Caco-2 (cell line): ENCODE measurements around the gene ZNF575. TPM values are rescaled to one million over a fixed set of nuclear protein-coding genes. Genes with fewer than 3 reads are reported as not detected.

Experiments used
- BruUV-seq: library from RNA; stranded (reverse); fragments of 400-500 nt; replicated peaks from 2 replicates; lab custom pipeline; 2021; lab: Mats Ljungman, UMichigan
- CTCF ChIA-PET: fragments of 300-600 bp; sonication (Branson Sonifier 250); formaldehyde crosslinking; loops from one replicate; lab custom pipeline; 2022; ENCODE audit warnings: antibody characterized with exemption; lab: Charles Lee
- POLR2A ChIA-PET: fragments of 300-600 bp; sonication (Branson Sonifier 250); formaldehyde crosslinking; loops from one replicate; lab custom pipeline; 2022; ENCODE audit warnings: antibody characterized with exemption; lab: Charles Lee
- DNase-seq, 2 experiments: peaks; one replicate each; pipeline versions ENCODE4 v3.0.0 to v3.0.0-alpha.2; 2020 to 2022
- H3K27me3 ChIP-seq: replicated peaks from 2 replicates; pipeline ENCODE4 v1.6.0; 2011; ENCODE audit warnings: low read length; ENCODE audit not compliant: control insufficient read depth, insufficient read depth
- H3K36me3 ChIP-seq: 2 replicates; pipeline ENCODE4 v1.5.1; 2011; ENCODE audit warnings: low read length; ENCODE audit not compliant: control insufficient read depth, insufficient read depth
- H3K4me1 ChIP-seq: fragments of 250-450 bp; sonication (Bioruptor Pico); 2 replicates; pipeline ENCODE4 v1.5.1; 2020; ENCODE audit warnings: mild to moderate bottlenecking
- H3K4me3 ChIP-seq: 2 replicates; pipeline ENCODE4 v1.5.1; 2011; ENCODE audit warnings: low read depth, mild to moderate bottlenecking, control low read depth, low read length
- H3K9me3 ChIP-seq: fragments of 250-450 bp; sonication (Bioruptor Pico); 2 replicates; pipeline ENCODE4 v1.5.1; 2020; ENCODE audit warnings: mild to moderate bottlenecking, moderate library complexity
- H3K27ac Mint-ChIP-seq: one replicate; pipeline ENCODE4 v1.8.0; 2022; ENCODE audit warnings: mixed read lengths; ENCODE audit not compliant: unreplicated experiment
- H3K27me3 Mint-ChIP-seq: one replicate; pipeline ENCODE4 v1.8.0; 2022; ENCODE audit warnings: mixed read lengths; ENCODE audit not compliant: insufficient read depth, unreplicated experiment
- H3K36me3 Mint-ChIP-seq: one replicate; pipeline ENCODE4 v1.8.0; 2022; ENCODE audit warnings: mild to moderate bottlenecking, mixed read lengths; ENCODE audit not compliant: insufficient read depth, unreplicated experiment
- H3K4me1 Mint-ChIP-seq: one replicate; pipeline ENCODE4 v1.8.0; 2022; ENCODE audit warnings: low read depth, mixed read lengths; ENCODE audit not compliant: unreplicated experiment
- H3K4me3 Mint-ChIP-seq: one replicate; pipeline ENCODE4 v1.8.0; 2022; ENCODE audit warnings: mild to moderate bottlenecking, moderate library complexity, mixed read lengths; ENCODE audit not compliant: unreplicated experiment
- H3K9me3 Mint-ChIP-seq: one replicate; pipeline ENCODE4 v1.8.0; 2022; ENCODE audit warnings: mixed read lengths; ENCODE audit not compliant: unreplicated experiment
- intact Hi-C: fragments of 100-400 bp; cut with micrococcal nuclease; formaldehyde crosslinking; loops from one replicate; pipeline ENCODE4 v1.10.0; 2022; ENCODE audit not compliant: unreplicated experiment
- total RNA-seq: library from RNA; stranded (reverse); gene quantifications from 2 replicates; pipeline ENCODE4 v1.2.3, GENCODE V29; 2022
- TF ChIP-seq, protein P1 (sequence below), 2 experiments: fragments of 200-600 bp in 1 of 2; IDR thresholded peaks; 1 replicate in 1 of 2; 2 replicates in 1 of 2; pipeline versions ENCODE4 v1.5.1 to v1.8.0; 2011 to 2022; ENCODE audit warnings: antibody characterized with exemption in 1 of 2, control low read depth in 1 of 2, inconsistent platforms in 1 of 2, low read depth in 1 of 2, low read length in 1 of 2, mild to moderate bottlenecking in 1 of 2, moderate library complexity in 1 of 2; ENCODE audit not compliant: insufficient read depth in 1 of 2, severe bottlenecking in 1 of 2, unreplicated experiment in 1 of 2

The ZNF575 gene
- total RNA-seq, 1 experiment from 2014 or later, result 1.00 TPM

- Histone ChIP-seq H3K36me3 (peaks cover 2% of the 10 kb centered on the region), H3K4me1 (no peaks in the 10 kb centered on the region), H3K9me3 (no peaks in the 10 kb centered on the region), H3K4me3 (no peak overlapping the region), H3K27me3 (no peaks in the 10 kb centered on the region)
- H3K36me3 Mint-ChIP-seq, result peaks cover 28% of the 10 kb centered on the region
- H3K4me1 Mint-ChIP-seq, result no peaks in the 10 kb centered on the region
- H3K4me3 Mint-ChIP-seq, result no peak overlapping the region
- no TSS peak for BruUV-seq
- CTCF ChIA-PET, result no interaction called here
- DNase-seq, result no peak
- H3K27me3 Mint-ChIP-seq, result no peaks in the 10 kb centered on the region
- H3K9me3 Mint-ChIP-seq, result no peaks in the 10 kb centered on the region
- TF ChIP-seq, protein P1, sequence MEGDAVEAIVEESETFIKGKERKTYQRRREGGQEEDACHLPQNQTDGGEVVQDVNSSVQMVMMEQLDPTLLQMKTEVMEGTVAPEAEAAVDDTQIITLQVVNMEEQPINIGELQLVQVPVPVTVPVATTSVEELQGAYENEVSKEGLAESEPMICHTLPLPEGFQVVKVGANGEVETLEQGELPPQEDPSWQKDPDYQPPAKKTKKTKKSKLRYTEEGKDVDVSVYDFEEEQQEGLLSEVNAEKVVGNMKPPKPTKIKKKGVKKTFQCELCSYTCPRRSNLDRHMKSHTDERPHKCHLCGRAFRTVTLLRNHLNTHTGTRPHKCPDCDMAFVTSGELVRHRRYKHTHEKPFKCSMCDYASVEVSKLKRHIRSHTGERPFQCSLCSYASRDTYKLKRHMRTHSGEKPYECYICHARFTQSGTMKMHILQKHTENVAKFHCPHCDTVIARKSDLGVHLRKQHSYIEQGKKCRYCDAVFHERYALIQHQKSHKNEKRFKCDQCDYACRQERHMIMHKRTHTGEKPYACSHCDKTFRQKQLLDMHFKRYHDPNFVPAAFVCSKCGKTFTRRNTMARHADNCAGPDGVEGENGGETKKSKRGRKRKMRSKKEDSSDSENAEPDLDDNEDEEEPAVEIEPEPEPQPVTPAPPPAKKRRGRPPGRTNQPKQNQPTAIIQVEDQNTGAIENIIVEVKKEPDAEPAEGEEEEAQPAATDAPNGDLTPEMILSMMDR (IDR thresholded peaks at IDR 0.05; ENCODE audit: insufficient read depth in 1 of 2, low read depth in 1 of 2, low read length in 1 of 2, severe bottlenecking in 1 of 2, unreplicated experiment in 1 of 2), result no peak
- POLR2A ChIA-PET, result no interaction called here
- intact Hi-C loops, result no loop called here
- no peak overlapping the region for H3K27ac Mint-ChIP-seq
Measured at GRCh38 chr19:43562226-43562697, 29.3 kb downstream of the ZNF575 start.

GRCh38 chr19:43562698-43563241 lies 29.8 kb downstream of the ZNF575 start:
- CTCF ChIA-PET, result no interaction called here
- Histone ChIP-seq H3K27me3 (no peaks in the 10 kb centered on the region), H3K9me3 (no peaks in the 10 kb centered on the region), H3K4me1 (no peaks in the 10 kb centered on the region), H3K36me3 (peaks cover 2% of the 10 kb centered on the region), H3K4me3 (no peak overlapping the region)
- no peak for DNase-seq
- POLR2A ChIA-PET, result no interaction called here
- no TSS peak for BruUV-seq
- no peak overlapping the region for H3K4me3 Mint-ChIP-seq
- H3K27me3 Mint-ChIP-seq, result no peaks in the 10 kb centered on the region
- H3K36me3 Mint-ChIP-seq, result peaks cover 28% of the 10 kb centered on the region
- TF ChIP-seq, protein P1 (IDR thresholded peaks at IDR 0.05; ENCODE audit: insufficient read depth in 1 of 2, low read depth in 1 of 2, low read length in 1 of 2, severe bottlenecking in 1 of 2, unreplicated experiment in 1 of 2), result no peak
- intact Hi-C loops, result no loop called here
- H3K27ac Mint-ChIP-seq, result no peak overlapping the region
- no peaks in the 10 kb centered on the region for H3K4me1 Mint-ChIP-seq
- no peaks in the 10 kb centered on the region for H3K9me3 Mint-ChIP-seq

GRCh38 chr19:43563816-43564457 lies 30.9 kb downstream of the ZNF575 start:
- no peaks in the 10 kb centered on the region for H3K4me1 ChIP-seq
- TF ChIP-seq, protein P1 (IDR thresholded peaks at IDR 0.05; ENCODE audit: insufficient read depth in 1 of 2, low read depth in 1 of 2, low read length in 1 of 2, severe bottlenecking in 1 of 2, unreplicated experiment in 1 of 2), result no peak
- intact Hi-C loops, result no loop called here
- H3K36me3 Mint-ChIP-seq, result peaks cover 28% of the 10 kb centered on the region
- no peak overlapping the region for H3K4me3 ChIP-seq
- no peaks in the 10 kb centered on the region for H3K27me3 ChIP-seq
- no peaks in the 10 kb centered on the region for H3K9me3 ChIP-seq
- no peaks in the 10 kb centered on the region for H3K9me3 Mint-ChIP-seq
- peaks cover 2% of the 10 kb centered on the region; the same call in 1 of the 2 replicates for H3K36me3 ChIP-seq
- H3K27ac Mint-ChIP-seq, result no peak overlapping the region
- BruUV-seq, result no TSS peak
- ChIA-PET POLR2A (no interaction called here), CTCF (interaction anchor here (1.8 kb wide), 1 partner anchor 9 kb away, joined by 8 read pairs; no protein-coding TSS in a partner anchor)
- DNase-seq, result no peak
- no peaks in the 10 kb centered on the region for H3K4me1 Mint-ChIP-seq
- no peak overlapping the region for H3K4me3 Mint-ChIP-seq
- H3K27me3 Mint-ChIP-seq, result no peaks in the 10 kb centered on the region
